ENCODE results near the gene AGBL3.

DNA sequence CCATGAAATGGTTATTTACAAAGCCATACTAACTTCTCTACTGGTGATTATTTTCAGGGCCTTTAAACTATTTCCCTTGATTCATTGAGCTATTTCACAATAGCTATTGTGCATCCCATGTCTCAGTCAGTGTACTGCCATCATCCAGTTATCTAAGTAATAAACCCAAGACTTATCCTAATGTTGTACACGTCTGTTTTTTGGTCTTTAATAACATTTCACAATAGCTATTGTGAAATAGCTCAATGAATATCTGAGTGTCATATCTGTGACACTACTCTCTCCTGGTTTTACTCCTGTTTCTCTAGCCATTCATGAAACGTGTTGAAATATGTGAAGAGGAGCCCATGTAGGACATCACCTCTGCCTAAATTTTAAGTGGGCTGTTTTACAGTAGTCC is 125.1 kb downstream of the AGBL3 start:
- no peak for TF ChIP-seq POLR2A (IDR thresholded peaks at IDR 0.05; ENCODE audit: low read depth)
- TF ChIP-seq, protein P1, sequence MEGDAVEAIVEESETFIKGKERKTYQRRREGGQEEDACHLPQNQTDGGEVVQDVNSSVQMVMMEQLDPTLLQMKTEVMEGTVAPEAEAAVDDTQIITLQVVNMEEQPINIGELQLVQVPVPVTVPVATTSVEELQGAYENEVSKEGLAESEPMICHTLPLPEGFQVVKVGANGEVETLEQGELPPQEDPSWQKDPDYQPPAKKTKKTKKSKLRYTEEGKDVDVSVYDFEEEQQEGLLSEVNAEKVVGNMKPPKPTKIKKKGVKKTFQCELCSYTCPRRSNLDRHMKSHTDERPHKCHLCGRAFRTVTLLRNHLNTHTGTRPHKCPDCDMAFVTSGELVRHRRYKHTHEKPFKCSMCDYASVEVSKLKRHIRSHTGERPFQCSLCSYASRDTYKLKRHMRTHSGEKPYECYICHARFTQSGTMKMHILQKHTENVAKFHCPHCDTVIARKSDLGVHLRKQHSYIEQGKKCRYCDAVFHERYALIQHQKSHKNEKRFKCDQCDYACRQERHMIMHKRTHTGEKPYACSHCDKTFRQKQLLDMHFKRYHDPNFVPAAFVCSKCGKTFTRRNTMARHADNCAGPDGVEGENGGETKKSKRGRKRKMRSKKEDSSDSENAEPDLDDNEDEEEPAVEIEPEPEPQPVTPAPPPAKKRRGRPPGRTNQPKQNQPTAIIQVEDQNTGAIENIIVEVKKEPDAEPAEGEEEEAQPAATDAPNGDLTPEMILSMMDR (IDR thresholded peaks at IDR 0.05): no peak
- TF ChIP-seq EP300 (IDR thresholded peaks at IDR 0.05): no peak

Measured in esophagus muscularis mucosa (tissue), 4 donors.